ENCODE results near the gene UNKL. TPM values are rescaled to one million over a fixed set of nuclear protein-coding genes. Genes with fewer than 3 reads are reported as not detected.

Gene UNKL
- total RNA-seq, 1 donor from 2014 or later: 43.6 TPM

DNA sequence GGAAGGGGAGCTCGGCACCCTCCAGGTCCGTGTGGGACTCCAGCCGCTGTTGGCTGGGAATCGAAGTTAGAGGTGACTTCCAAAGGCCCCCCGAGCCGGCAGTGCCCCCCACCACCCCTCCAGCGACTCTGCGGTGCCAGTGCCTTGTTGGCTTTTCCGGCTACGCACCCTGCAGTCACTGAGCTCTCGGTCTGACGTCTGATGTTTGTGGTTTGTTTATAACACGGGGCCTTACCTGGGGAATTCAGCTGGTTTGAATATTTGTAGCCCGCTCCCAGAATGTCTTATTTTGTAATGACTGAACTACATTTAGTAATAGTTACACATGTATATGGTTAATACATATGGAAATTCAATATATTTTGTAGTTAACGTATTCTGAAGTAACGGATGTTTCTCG is 88.1 kb downstream of the UNKL start:
- Mint-ChIP-seq H3K4me3 (no peak overlapping the region), H3K9me3 (no peaks in the 10 kb centered on the region), H3K4me1 (no peaks in the 10 kb centered on the region), H3K36me3 (peaks cover 11% of the 10 kb centered on the region), H3K27me3 (ENCODE audit: low read depth) (peaks cover 9% of the 10 kb centered on the region), H3K27ac (no peak overlapping the region)
- TF ChIP-seq, protein P1, sequence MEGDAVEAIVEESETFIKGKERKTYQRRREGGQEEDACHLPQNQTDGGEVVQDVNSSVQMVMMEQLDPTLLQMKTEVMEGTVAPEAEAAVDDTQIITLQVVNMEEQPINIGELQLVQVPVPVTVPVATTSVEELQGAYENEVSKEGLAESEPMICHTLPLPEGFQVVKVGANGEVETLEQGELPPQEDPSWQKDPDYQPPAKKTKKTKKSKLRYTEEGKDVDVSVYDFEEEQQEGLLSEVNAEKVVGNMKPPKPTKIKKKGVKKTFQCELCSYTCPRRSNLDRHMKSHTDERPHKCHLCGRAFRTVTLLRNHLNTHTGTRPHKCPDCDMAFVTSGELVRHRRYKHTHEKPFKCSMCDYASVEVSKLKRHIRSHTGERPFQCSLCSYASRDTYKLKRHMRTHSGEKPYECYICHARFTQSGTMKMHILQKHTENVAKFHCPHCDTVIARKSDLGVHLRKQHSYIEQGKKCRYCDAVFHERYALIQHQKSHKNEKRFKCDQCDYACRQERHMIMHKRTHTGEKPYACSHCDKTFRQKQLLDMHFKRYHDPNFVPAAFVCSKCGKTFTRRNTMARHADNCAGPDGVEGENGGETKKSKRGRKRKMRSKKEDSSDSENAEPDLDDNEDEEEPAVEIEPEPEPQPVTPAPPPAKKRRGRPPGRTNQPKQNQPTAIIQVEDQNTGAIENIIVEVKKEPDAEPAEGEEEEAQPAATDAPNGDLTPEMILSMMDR (IDR thresholded peaks at IDR 0.05; ENCODE audit: unreplicated experiment): no peak
- DNase-seq (ENCODE audit: low spot score in 2 of 2, unreplicated experiment in 2 of 2): no peak

DNA sequence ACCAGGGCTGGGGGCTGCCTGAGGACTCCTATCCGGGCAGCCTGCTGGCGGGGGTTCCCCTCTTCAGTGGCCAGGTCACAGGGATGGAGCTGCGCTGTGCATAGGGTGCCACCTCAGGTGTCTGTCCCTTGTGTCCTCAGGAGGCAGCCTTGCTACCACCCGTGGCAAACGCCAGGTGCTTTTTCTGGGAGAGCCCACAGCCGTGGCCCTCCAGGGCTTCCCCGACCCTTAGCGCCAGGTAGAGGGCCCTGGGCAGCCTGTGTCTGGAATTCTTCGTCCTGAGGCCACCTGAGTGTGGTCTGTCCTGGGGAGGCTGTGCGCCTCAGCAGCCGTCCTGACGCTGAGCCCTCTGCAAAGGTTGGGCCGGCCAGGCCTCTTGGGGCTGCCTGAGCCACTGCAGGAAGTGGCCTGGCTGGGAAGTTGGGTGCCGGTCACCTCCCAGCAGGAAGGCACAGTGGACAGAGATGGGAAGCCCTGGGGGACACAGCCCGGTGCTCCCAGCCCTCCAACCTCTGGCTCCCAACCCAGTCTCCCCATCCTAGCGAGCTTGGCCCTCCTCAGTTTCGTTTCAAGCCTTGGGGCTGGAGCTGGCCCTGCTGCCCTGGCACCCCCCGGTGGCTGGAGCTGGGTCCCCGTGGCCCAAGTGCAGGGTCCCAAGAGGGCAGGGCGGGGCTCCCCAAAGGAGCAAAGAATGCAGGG is 88.7 kb downstream of the UNKL start:
- Mint-ChIP-seq H3K4me3 (no peak overlapping the region), H3K9me3 (no peaks in the 10 kb centered on the region), H3K27ac (no peak overlapping the region), H3K27me3 (ENCODE audit: low read depth) (peaks cover 4% of the 10 kb centered on the region), H3K4me1 (no peaks in the 10 kb centered on the region), H3K36me3 (peaks cover 11% of the 10 kb centered on the region)
- TF ChIP-seq, protein P1 (IDR thresholded peaks at IDR 0.05; ENCODE audit: unreplicated experiment): no peak
- DNase-seq (ENCODE audit: low spot score in 2 of 2, unreplicated experiment in 2 of 2): no peak

DNA sequence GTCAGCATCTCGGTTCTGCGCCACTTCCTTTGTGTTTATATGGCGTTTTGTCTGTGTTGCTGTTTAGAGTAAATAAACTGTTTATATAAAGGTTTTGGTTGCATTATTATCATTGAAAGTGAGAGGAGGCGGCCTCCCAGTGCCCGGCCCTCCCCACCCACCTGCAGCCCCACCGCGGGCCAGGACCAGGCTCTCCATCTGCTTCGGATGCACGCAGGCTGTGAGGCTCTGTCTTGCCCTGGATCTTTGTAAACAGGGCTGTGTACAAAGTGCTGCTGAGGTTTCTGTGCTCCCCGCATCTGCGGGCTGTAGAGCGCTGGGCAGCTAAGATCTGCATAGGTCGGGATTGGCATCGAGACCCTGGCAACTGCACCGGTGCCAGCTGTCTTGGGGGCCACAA is 89.2 kb downstream of the UNKL start:
- Mint-ChIP-seq H3K36me3 (peaks cover 13% of the 10 kb centered on the region), H3K27me3 (ENCODE audit: low read depth) (no peaks in the 10 kb centered on the region), H3K9me3 (no peaks in the 10 kb centered on the region), H3K4me3 (no peak overlapping the region), H3K27ac (no peak overlapping the region), H3K4me1 (no peaks in the 10 kb centered on the region)
- TF ChIP-seq, protein P1 (IDR thresholded peaks at IDR 0.05; ENCODE audit: unreplicated experiment): no peak
- DNase-seq (ENCODE audit: low spot score in 2 of 2, unreplicated experiment in 2 of 2): no peak

DNA sequence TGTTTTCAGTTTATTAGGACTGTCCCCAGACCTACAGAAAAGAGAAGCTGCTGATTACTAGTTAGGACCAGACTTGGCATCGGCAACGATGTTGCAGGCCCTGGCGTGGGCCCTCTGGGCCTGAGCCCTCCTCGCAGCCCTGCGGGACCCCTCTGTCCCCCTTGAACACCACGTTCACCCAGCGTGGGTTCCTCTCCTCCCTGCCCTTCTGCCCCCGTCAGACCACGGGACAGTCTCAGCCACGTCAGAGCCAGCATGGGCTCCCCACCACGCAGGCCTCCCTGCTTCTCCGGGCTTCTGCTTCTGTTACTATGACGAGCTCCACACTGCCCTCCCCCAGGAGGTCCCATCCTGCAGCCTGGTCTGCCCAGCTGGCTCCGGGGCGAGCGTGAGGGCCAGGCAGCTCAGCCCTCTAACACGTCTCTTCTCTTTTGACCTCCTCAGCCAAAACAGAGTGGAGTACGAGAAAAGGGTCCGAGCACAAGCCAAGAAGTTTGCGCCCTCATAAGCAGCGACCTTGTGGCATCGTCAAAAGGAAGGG is 90.1 kb downstream of the UNKL start:
- Mint-ChIP-seq H3K27me3 (ENCODE audit: low read depth) (no peaks in the 10 kb centered on the region), H3K9me3 (no peaks in the 10 kb centered on the region), H3K27ac (no peak overlapping the region), H3K4me3 (no peak overlapping the region), H3K36me3 (peaks cover 22% of the 10 kb centered on the region), H3K4me1 (no peaks in the 10 kb centered on the region)
- DNase-seq (ENCODE audit: low spot score in 2 of 2, unreplicated experiment in 2 of 2): no peak
- TF ChIP-seq, protein P1 (IDR thresholded peaks at IDR 0.05; ENCODE audit: unreplicated experiment): no peak

DNA sequence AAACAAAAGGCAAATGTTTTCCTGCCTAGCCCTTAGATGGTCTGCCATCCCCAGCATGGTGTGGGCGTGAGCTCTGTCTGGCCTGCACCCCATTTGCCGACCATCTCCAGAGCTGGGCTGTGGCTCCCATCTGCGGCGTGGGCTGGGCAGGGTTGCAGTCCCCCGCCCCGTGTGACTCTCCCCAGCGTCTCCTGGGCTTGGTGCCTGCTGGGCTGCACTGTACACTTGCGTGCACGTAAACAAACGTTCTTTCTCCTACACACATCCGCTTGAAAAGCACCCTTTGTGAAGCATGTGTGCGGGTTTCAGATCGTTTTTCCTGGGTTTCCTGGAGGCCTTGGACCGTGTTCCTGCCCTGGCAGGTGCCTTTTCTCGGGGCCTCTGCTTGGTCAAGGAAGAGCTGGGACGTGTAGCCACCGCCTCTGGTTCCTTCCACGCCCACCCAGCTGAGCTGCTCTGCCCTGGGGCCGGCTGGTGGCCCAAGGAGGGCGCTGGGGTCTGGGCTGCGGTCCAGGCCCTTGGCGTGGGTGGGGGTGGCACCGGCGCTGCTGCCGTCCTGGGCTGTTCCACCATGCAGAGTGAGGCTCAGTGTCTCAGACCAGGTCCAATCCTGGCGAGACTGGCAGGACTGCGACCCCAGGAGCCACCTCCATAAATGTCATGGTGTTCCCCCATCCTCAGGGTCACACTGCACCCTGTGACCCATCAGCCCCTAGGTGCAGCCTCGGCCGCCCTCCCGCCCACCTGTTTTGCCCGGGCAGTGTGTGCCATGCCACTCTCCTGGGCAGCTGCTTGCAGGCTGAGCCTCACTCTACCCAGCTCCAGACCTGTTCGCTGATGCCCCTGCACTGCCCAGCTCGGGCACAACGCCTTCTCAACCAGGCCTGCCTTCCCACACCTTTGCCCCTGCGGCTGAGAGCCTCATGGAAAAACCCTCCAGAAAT is 90.9 kb downstream of the UNKL start:
- no peaks in the 10 kb centered on the region for H3K27me3 Mint-ChIP-seq (ENCODE audit: low read depth)
- peaks cover 25% of the 10 kb centered on the region for H3K36me3 Mint-ChIP-seq
- H3K4me3 Mint-ChIP-seq: no peak overlapping the region
- DNase-seq (ENCODE audit: low spot score in 2 of 2, unreplicated experiment in 2 of 2): no peak
- no peak overlapping the region for H3K27ac Mint-ChIP-seq
- H3K9me3 Mint-ChIP-seq: no peaks in the 10 kb centered on the region
- no peaks in the 10 kb centered on the region for H3K4me1 Mint-ChIP-seq
- TF ChIP-seq, protein P1 (IDR thresholded peaks at IDR 0.05; ENCODE audit: unreplicated experiment): no peak
